GM10248 (cell line): Measurements from ENCODE around the gene IMMP2L.
"Not testable (repeated sequence)": the region's sequence is repeated elsewhere in the genome, so short reads cannot be mapped to it uniquely, and the experiment has no call there.

ENCODE experiments used
- CTCF ChIA-PET: fragments of 300-600 bp; sonication (Branson Sonifier 250); formaldehyde crosslinking; extraction: SDS; loops from one replicate; lab custom pipeline; 2021; ENCODE audit warnings: antibody characterized with exemption; lab: Yijun Ruan, JAX
- POLR2A ChIA-PET: fragments of 350-650 bp; sonication (Branson Sonifier 250); formaldehyde crosslinking; extraction: SDS; loops from one replicate; lab custom pipeline; 2020; ENCODE audit warnings: antibody characterized with exemption; lab: Yijun Ruan, JAX
- DNase-seq: peaks from one replicate; pipeline ENCODE4 v3.0.0; 2012; ENCODE audit errors: extremely low spot score
- TF ChIP-seq, protein P1 (sequence below): IDR thresholded peaks from 2 replicates; pipeline ENCODE4 v1.5.1; 2012; ENCODE audit warnings: mild to moderate bottlenecking, low read depth; ENCODE audit errors: extremely low read depth, missing control alignments, control extremely low read depth

IMMP2L gene

GRCh38 chr7:110664803-110665202, 897.5 kb downstream of the IMMP2L start:
- CTCF ChIA-PET: no interaction called here
- POLR2A ChIA-PET: no interaction called here
- DNase-seq: no peak
- TF ChIP-seq, protein P1, sequence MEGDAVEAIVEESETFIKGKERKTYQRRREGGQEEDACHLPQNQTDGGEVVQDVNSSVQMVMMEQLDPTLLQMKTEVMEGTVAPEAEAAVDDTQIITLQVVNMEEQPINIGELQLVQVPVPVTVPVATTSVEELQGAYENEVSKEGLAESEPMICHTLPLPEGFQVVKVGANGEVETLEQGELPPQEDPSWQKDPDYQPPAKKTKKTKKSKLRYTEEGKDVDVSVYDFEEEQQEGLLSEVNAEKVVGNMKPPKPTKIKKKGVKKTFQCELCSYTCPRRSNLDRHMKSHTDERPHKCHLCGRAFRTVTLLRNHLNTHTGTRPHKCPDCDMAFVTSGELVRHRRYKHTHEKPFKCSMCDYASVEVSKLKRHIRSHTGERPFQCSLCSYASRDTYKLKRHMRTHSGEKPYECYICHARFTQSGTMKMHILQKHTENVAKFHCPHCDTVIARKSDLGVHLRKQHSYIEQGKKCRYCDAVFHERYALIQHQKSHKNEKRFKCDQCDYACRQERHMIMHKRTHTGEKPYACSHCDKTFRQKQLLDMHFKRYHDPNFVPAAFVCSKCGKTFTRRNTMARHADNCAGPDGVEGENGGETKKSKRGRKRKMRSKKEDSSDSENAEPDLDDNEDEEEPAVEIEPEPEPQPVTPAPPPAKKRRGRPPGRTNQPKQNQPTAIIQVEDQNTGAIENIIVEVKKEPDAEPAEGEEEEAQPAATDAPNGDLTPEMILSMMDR: no peak

GRCh38 chr7:110660637-110661036, 901.7 kb downstream of the IMMP2L start:
- POLR2A ChIA-PET, DNase-seq, CTCF ChIA-PET: not testable (repeated sequence)

DNA sequence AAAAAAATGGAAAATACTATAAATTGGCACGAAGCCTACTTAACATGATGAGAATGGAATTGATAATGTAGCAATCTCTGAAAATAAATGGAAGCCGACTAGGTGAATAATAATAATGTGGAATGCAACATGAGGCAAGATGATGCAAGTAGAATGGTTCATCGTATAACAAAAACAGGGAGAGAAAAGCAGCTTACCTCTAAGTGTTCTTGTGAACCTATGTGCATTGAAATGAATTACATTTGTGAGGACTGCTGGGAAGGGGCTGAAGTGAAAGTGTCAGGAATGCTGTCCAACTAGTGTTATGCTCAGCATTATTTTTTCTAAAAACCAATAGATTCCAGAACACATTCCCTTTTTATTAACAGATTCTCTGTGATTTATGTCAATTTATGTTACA, 912.0 kb downstream of the IMMP2L start:
- TF ChIP-seq, protein P1: no peak
- ChIA-PET CTCF (no interaction called here), POLR2A (no interaction called here)
- DNase-seq: no peak

DNA sequence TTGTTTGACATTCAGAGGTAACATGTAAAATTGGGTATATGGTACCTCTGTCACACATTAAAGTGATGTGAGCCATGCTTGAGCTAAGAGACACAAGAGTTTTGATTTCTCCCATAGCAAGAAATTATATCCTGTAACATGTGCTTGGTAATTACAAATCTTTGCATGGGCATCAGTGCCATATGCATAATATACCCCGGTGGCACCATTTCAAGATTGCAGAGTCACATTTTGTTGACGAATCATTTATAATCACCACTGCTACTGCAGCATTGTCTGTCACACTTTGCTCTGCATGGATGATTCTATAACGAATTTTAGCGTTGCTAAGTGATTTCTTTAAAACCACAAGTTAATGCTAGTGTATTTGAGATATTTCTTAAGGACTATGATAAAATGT, 915.0 kb downstream of the IMMP2L start:
- ChIA-PET CTCF (interaction anchor here (1.3 to 1.5 kb wide), 2 partner anchors 9 to 35 kb away, joined by 3 to 4 read pairs; no protein-coding TSS in a partner anchor), POLR2A (no interaction called here)
- TF ChIP-seq, protein P1: no peak
- no peak for DNase-seq

- TF ChIP-seq, protein P1: no peak
- ChIA-PET POLR2A (no interaction called here), CTCF (interaction anchor here (1.3 kb wide), 1 partner anchor 10 kb away, joined by 4 read pairs; no protein-coding TSS in a partner anchor)
- DNase-seq: no peak
Measured at GRCh38 chr7:110646804-110647203, 915.5 kb downstream of the IMMP2L start.

- POLR2A ChIA-PET: no interaction called here
- TF ChIP-seq, protein P1: no peak
Measured at GRCh38 chr7:110645616-110646015, 916.7 kb downstream of the IMMP2L start.

DNA sequence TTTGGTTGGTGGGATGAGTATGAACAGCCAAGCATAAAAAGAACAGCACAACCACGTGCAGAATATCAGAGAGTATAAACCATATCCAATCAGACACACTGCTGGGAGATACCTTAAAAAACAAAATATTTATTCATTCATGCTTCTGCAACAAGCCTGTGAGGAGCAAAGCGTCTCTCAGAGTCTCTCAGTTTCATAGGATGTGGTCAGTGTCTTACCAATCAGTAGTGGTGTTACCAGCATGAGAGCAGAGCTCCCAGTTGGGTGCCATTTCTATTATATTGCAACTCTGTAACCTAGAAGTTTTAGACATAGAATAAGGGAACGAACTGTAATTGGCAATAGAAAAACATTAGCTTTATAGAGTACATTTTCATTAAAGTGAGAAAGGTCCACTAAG, 917.2 kb downstream of the IMMP2L start:
- ChIA-PET POLR2A (no interaction called here), CTCF (no interaction called here)
- TF ChIP-seq, protein P1: no peak
- no peak for DNase-seq

More at GRCh38 chr7:110645616-110646015, 916.7 kb downstream of the IMMP2L start:
- CTCF ChIA-PET: no interaction called here
- no peak for DNase-seq
